Activated CD8-positive, alpha-beta T cell treated with anti-CD3 and anti-CD28 coated beads, Interleukin-2, amount 10 ng/mL, durations not matched to agents 7 days and 5 days (primary cell): Measurements from ENCODE around the gene CACNA1I. TPM values are rescaled to one million over a fixed set of nuclear protein-coding genes. Genes with fewer than 3 reads are reported as not detected.

Experiments
- ATAC-seq: fragments of 150-1000 bp; cut with Tn5 transposase; one replicate; pipeline ENCODE4 v1.10.0; 2021; ENCODE audit warnings: moderate library complexity
- CTCF ChIA-PET: fragments of 350-600 bp; sonication (Branson Sonifier 250); formaldehyde crosslinking; loops from one replicate; lab custom pipeline; 2021; ENCODE audit warnings: antibody characterized with exemption; lab: Charles Lee
- POLR2A ChIA-PET: fragments of 350-600 bp; sonication (Branson Sonifier 250); formaldehyde crosslinking; loops from one replicate; lab custom pipeline; 2021; ENCODE audit warnings: antibody characterized with exemption; lab: Charles Lee
- DNase-seq: peaks from one replicate; pipeline ENCODE4 v3.0.0-alpha.2; 2020
- H3K27ac Mint-ChIP-seq: one replicate; pipeline ENCODE4 v1.8.0; 2021; ENCODE audit warnings: mild to moderate bottlenecking, mixed read lengths
- H3K27me3 Mint-ChIP-seq: one replicate; pipeline ENCODE4 v1.8.0; 2021; ENCODE audit warnings: low read depth, mixed read lengths
- H3K36me3 Mint-ChIP-seq: one replicate; pipeline ENCODE4 v1.8.0; 2021; ENCODE audit warnings: low read depth, mixed read lengths
- H3K4me1 Mint-ChIP-seq: one replicate; pipeline ENCODE4 v1.8.0; 2021; ENCODE audit warnings: low read depth, mixed read lengths
- H3K4me3 Mint-ChIP-seq: one replicate; pipeline ENCODE4 v1.8.0; 2021; ENCODE audit warnings: mild to moderate bottlenecking, mixed read lengths
- H3K9me3 Mint-ChIP-seq: one replicate; pipeline ENCODE4 v1.8.0; 2022; ENCODE audit warnings: mixed read lengths; ENCODE audit not compliant: insufficient read depth
- total RNA-seq, 2 experiments: library from RNA; stranded (reverse); gene quantifications; one replicate each; pipeline ENCODE4 v1.2.3, GENCODE V29; 2021

CACNA1I gene
- total RNA-seq, 2 experiments from 2014 or later = 0.60 to 0.74 TPM

DNA sequence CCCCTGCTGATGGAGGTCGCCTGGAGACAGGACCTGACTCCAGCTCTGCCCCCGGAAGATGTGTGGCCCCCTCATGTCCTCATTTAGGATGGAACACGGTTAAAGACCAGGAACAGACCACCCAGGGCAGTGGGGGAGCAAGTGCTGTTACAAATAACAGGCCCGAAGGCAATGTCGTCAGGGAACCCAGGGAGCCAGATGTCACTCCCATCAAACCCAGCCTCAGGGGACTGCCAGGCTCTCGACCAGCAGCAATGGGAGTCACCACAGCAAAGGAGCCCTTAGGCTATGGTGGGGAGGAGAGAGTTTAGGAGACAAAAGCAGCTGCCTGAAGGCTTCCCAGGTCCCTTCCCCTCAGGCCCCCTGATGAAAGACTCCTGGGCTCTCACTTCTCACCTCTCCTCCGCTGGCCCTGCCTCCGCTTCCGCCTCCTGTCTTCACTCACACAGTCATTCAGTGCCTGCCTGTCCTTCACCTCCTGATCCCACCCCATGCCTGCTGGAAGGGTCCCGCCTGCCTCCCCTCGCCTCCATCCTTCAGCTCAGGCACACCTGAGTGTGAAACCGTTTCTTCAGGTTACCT lies 42.4 kb upstream of the CACNA1I start:
- ChIA-PET POLR2A (interaction anchor here (0.8 to 4.8 kb wide), 9 partner anchors 7 to 516 kb away, joined by 3 to 75 read pairs (median 5); partner anchors contain the start of genes ATF4, MIEF1, RPL3 and TAB1), CTCF (interaction anchor here (0.8 to 8.7 kb wide), 20 partner anchors 8 to 818 kb away, joined by 3 to 264 read pairs (median 8); partner anchors contain the start of genes ADSL, ATF4, MIEF1 and RPL3)
- Mint-ChIP-seq H3K36me3 (peaks cover 70% of the 10 kb centered on the region), H3K4me3 (peak overlapping the region; percentile 59), H3K4me1 (peaks cover 86% of the 10 kb centered on the region), H3K9me3 (no peaks in the 10 kb centered on the region), H3K27ac (peak overlapping the region; percentile 72), H3K27me3 (no peaks in the 10 kb centered on the region)
- DNase-seq (no peak), ATAC-seq (no peak)

- CTCF ChIA-PET = interaction anchor here (0.6 to 8.7 kb wide), 41 partner anchors 9 to 922 kb away, joined by 3 to 264 read pairs (median 4); partner anchors contain the start of genes ADSL, ATF4, MIEF1 and RPL3
- peaks cover 65% of the 10 kb centered on the region for H3K36me3 Mint-ChIP-seq
Observed at GRCh38 chr22:39528681-39529486, 41.7 kb upstream of the CACNA1I start.

GRCh38 chr22:39529487-39529851 lies 41.1 kb upstream of the CACNA1I start:
- no peaks in the 10 kb centered on the region for H3K27me3 Mint-ChIP-seq
- H3K4me3 Mint-ChIP-seq = peak overlapping the region; percentile 59
- peaks cover 60% of the 10 kb centered on the region for H3K36me3 Mint-ChIP-seq
- POLR2A ChIA-PET = interaction anchor here (0.7 to 4.8 kb wide), 10 partner anchors 8 to 907 kb away, joined by 3 to 75 read pairs (median 4); partner anchors contain the start of genes ATF4, MIEF1 and RPL3
- peak overlapping the region; percentile 69 for H3K27ac Mint-ChIP-seq
- peaks cover 87% of the 10 kb centered on the region for H3K4me1 Mint-ChIP-seq
- DNase-seq (no peak), ATAC-seq (no peak)
- H3K9me3 Mint-ChIP-seq = no peaks in the 10 kb centered on the region
- CTCF ChIA-PET = interaction anchor here (0.7 to 8.7 kb wide), 34 partner anchors 9 to 921 kb away, joined by 3 to 264 read pairs (median 6); partner anchors contain the start of genes ADSL, ATF4, MIEF1 and RPL3

More at GRCh38 chr22:39528681-39529486, 41.7 kb upstream of the CACNA1I start:
- Mint-ChIP-seq H3K4me1 (peaks cover 86% of the 10 kb centered on the region), H3K27me3 (no peaks in the 10 kb centered on the region), H3K27ac (peak overlapping the region; percentile 72), H3K9me3 (no peaks in the 10 kb centered on the region), H3K4me3 (peak overlapping the region; percentile 59)
- ATAC-seq (peak; percentile 31), DNase-seq (peak; percentile 95)
- POLR2A ChIA-PET = interaction anchor here (0.7 to 4.8 kb wide), 13 partner anchors 7 to 908 kb away, joined by 3 to 75 read pairs (median 4); partner anchors contain the start of genes ATF4, MIEF1, RPL3 and TAB1

DNA sequence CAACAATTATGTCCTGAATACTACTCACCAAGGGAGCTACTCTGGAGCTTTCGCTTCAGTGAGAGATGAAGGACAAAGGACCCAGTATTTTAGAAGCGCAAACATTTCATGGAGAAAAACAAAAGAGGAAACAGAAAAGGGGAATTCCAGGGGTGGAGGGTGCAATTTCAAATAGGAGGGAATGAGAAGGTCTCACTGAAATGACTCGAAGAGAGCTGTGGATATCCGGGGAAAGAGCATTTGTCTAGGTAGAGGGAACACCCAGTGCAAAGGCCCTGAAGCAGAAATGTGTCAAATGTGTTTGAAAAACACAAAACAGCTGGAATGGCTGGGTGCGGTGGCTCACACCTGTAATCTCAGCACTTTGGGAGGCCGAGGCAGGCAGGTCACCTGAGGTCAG lies 40.4 kb upstream of the CACNA1I start:
- Mint-ChIP-seq H3K4me3 (no peak overlapping the region), H3K4me1 (peaks cover 81% of the 10 kb centered on the region), H3K27ac (peak overlapping the region; percentile 11), H3K9me3 (no peaks in the 10 kb centered on the region), H3K27me3 (no peaks in the 10 kb centered on the region), H3K36me3 (peaks cover 53% of the 10 kb centered on the region)
- ChIA-PET POLR2A (interaction anchor here (1.7 to 4.8 kb wide), 3 partner anchors 9 to 212 kb away, joined by 9 to 75 read pairs (median 56); partner anchors contain the start of genes ATF4 and RPL3), CTCF (interaction anchor here (0.7 to 8.7 kb wide), 17 partner anchors 7 to 547 kb away, joined by 3 to 264 read pairs (median 13); partner anchors contain the start of genes ATF4, MIEF1 and RPL3)
- ATAC-seq (no peak), DNase-seq (no peak)

- peak overlapping the region; percentile 98 for H3K4me3 Mint-ChIP-seq
- ChIA-PET POLR2A (interaction anchor here (0.7 to 4.8 kb wide), 6 partner anchors 9 to 242 kb away, joined by 3 to 75 read pairs (median 4); partner anchors contain the start of genes ATF4, RPL3 and TAB1), CTCF (interaction anchor here (0.7 to 8.7 kb wide), 16 partner anchors 8 to 546 kb away, joined by 3 to 264 read pairs (median 10); partner anchors contain the start of genes ATF4 and RPL3)
- H3K36me3 Mint-ChIP-seq = peaks cover 47% of the 10 kb centered on the region
- DNase-seq = peak; percentile 45
- no peaks in the 10 kb centered on the region for H3K27me3 Mint-ChIP-seq
- H3K9me3 Mint-ChIP-seq = no peaks in the 10 kb centered on the region
- peak overlapping the region; percentile 22 for H3K27ac Mint-ChIP-seq
- no peak for ATAC-seq
- peaks cover 74% of the 10 kb centered on the region for H3K4me1 Mint-ChIP-seq
Observed at GRCh38 chr22:39530692-39531331, 39.7 kb upstream of the CACNA1I start.

GRCh38 chr22:39532215-39533073 lies 38.1 kb upstream of the CACNA1I start, which contains the start of gene RPS19BP1:
RPS19BP1 (minus strand) TSS chr22:39532748; CDS start chr22:39532738, 10 bp downstream.
- POLR2A ChIA-PET = interaction anchor here (0.6 to 4.7 kb wide), 5 partner anchors 11 to 512 kb away, joined by 3 to 75 read pairs (median 6); partner anchors contain the start of genes ATF4 and TAB1

DNA sequence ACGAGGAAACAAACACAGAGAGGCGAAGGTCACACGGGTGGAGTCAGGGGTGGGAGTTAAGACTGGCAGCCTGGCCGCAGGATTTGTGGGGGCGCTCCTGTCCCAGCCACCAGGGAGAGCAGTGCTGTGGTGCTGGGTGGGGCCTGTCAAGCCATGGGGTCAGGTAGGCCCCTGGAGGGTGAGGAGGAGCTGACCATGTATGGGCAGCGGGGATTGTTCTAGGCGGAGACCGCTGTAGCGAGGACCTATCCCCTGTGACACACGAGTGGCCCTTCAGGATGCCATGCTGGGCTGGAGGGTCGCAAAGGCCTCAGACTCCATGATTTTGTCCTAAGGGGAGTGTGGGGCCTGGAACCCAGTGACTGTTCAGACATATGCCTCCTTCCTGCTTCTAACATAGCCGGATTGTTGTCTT lies 36.5 kb upstream of the CACNA1I start:
- CTCF ChIA-PET = interaction anchor here (0.7 to 7.4 kb wide), 39 partner anchors 11 to 835 kb away, joined by 3 to 113 read pairs (median 4); partner anchors contain the start of gene MIEF1
- Mint-ChIP-seq H3K4me1 (peaks cover 44% of the 10 kb centered on the region), H3K27me3 (no peaks in the 10 kb centered on the region), H3K4me3 (no peak overlapping the region), H3K27ac (peak overlapping the region; percentile 54), H3K36me3 (peaks cover 27% of the 10 kb centered on the region), H3K9me3 (no peaks in the 10 kb centered on the region)
- no peak for DNase-seq
- ATAC-seq = no peak
- POLR2A ChIA-PET = interaction anchor here (1.1 to 1.8 kb wide), 3 partner anchors 11 to 510 kb away, joined by 6 to 9 read pairs (median 6); partner anchors contain the start of gene ATF4

More at GRCh38 chr22:39532215-39533073, 38.1 kb upstream of the CACNA1I start, which contains the start of gene RPS19BP1:
- ATAC-seq (peak; percentile 88), DNase-seq (peak; percentile 100)
- CTCF ChIA-PET = interaction anchor here (1.0 to 8.7 kb wide), 9 partner anchors 9 to 511 kb away, joined by 3 to 264 read pairs (median 6); no protein-coding TSS in a partner anchor
- H3K27me3 Mint-ChIP-seq = no peaks in the 10 kb centered on the region
- H3K4me3 Mint-ChIP-seq = peak within 1 kb of the TSS; percentile 98
- H3K4me1 Mint-ChIP-seq = peaks cover 60% of the 10 kb centered on the region
- peaks cover 38% of the 10 kb centered on the region for H3K36me3 Mint-ChIP-seq
- H3K27ac Mint-ChIP-seq = peak within 1 kb of the TSS; percentile 94
- no peaks in the 10 kb centered on the region for H3K9me3 Mint-ChIP-seq

DNA sequence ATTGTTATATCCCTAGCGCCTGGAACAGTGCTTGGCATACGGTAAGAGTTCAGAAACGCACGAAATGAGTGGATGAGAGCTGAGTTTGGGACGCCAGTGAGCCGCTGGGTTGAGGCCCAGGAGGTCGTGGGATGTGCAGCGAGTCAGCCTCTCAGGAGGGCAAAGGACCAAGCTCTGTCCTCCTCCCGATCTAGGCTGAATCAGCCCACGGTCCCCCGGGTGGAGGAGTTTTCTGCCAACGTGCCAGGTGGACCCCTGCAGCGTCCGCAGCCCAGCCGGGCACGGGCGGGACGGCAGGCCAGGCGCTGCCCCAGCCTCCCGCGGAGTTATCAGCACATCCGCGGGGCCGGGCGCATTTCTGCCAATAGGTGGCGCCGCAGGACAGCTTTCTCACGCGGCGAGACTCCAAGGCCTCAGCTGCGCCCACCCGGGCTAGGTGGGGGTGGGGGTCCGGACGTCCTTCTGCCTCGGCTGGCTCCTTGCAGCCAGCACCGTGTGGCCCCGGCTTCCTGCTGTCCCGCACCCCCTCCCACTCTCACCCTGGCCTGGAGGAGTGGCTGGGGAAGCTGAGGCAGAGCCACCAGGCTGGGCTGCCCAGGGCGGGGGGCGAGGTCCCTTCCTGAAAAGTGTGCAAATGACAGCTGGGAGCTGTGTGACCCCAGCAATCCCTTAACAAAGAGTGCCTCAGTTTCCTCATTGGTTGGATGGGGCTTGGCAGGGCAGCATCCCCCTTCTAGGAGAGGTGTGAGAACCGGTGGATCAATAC lies 35.8 kb upstream of the CACNA1I start:
- Mint-ChIP-seq H3K27ac (no peak overlapping the region), H3K4me3 (no peak overlapping the region), H3K27me3 (no peaks in the 10 kb centered on the region), H3K36me3 (peaks cover 21% of the 10 kb centered on the region), H3K4me1 (peaks cover 37% of the 10 kb centered on the region), H3K9me3 (no peaks in the 10 kb centered on the region)
- DNase-seq = peak; percentile 88
- peak; percentile 18 for ATAC-seq
- ChIA-PET CTCF (interaction anchor here (0.6 to 7.4 kb wide), 45 partner anchors 10 to 834 kb away, joined by 3 to 113 read pairs (median 4); partner anchors contain the start of gene MIEF1), POLR2A (interaction anchor here (1.1 to 1.8 kb wide), 3 partner anchors 12 to 510 kb away, joined by 6 to 9 read pairs (median 6); partner anchors contain the start of gene ATF4)

DNA sequence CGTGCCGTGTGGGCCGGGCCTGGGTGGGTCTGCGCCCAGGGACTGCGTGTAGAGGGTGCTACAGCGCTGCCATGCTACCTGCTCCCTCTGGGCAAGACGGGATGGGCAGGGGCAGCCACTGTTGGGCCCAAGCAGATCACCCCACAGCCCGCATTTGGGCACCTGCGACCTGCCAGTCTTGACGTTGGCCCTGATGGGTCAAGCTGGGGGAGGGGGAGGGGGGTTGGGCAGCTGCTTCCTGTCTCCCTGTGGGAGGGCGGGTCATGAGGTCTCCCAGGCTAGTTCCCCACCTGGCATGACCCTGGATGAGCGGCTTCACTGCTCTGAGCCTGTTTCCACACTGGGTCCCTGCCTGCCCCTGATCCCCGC lies 35.2 kb upstream of the CACNA1I start:
- POLR2A ChIA-PET = interaction anchor here (1.1 to 1.8 kb wide), 2 partner anchors 12 to 509 kb away, joined by 6 read pairs; no protein-coding TSS in a partner anchor
- ATAC-seq (no peak), DNase-seq (no peak)
- no peak overlapping the region for H3K27ac Mint-ChIP-seq
- peaks cover 31% of the 10 kb centered on the region for H3K4me1 Mint-ChIP-seq
- H3K27me3 Mint-ChIP-seq = no peaks in the 10 kb centered on the region
- no peaks in the 10 kb centered on the region for H3K9me3 Mint-ChIP-seq
- H3K36me3 Mint-ChIP-seq = peaks cover 16% of the 10 kb centered on the region
- H3K4me3 Mint-ChIP-seq = no peak overlapping the region
- CTCF ChIA-PET = interaction anchor here (0.7 to 7.4 kb wide), 28 partner anchors 10 to 813 kb away, joined by 3 to 113 read pairs (median 5); no protein-coding TSS in a partner anchor
